ENCODE data around the gene CPSF3.

Gene CPSF3

GRCh38 chr2:9423100-9423921, at the start of gene CPSF3, which contains the start of gene ITGB1BP1:
Gene CPSF3 (plus strand): TSS chr2:9423654. CDS start chr2:9423774, 120 bp downstream.
Gene ITGB1BP1 (minus strand): TSS chr2:9423528. CDS start chr2:9418697, 4,831 bp downstream.
- peak; percentile 91 for DNase-seq (ENCODE audit: low read depth, low spot score)

GRCh38 chr2:9374071-9374730, 49.3 kb upstream of the CPSF3 start:
- no peak for DNase-seq (ENCODE audit: low read depth, low spot score)

- DNase-seq (ENCODE audit: low read depth, low spot score), result no peak
Observed at GRCh38 chr2:9375857-9376428, 47.5 kb upstream of the CPSF3 start.

GRCh38 chr2:9377461-9378097, 45.9 kb upstream of the CPSF3 start:
- DNase-seq (ENCODE audit: low read depth, low spot score), result no peak

DNA sequence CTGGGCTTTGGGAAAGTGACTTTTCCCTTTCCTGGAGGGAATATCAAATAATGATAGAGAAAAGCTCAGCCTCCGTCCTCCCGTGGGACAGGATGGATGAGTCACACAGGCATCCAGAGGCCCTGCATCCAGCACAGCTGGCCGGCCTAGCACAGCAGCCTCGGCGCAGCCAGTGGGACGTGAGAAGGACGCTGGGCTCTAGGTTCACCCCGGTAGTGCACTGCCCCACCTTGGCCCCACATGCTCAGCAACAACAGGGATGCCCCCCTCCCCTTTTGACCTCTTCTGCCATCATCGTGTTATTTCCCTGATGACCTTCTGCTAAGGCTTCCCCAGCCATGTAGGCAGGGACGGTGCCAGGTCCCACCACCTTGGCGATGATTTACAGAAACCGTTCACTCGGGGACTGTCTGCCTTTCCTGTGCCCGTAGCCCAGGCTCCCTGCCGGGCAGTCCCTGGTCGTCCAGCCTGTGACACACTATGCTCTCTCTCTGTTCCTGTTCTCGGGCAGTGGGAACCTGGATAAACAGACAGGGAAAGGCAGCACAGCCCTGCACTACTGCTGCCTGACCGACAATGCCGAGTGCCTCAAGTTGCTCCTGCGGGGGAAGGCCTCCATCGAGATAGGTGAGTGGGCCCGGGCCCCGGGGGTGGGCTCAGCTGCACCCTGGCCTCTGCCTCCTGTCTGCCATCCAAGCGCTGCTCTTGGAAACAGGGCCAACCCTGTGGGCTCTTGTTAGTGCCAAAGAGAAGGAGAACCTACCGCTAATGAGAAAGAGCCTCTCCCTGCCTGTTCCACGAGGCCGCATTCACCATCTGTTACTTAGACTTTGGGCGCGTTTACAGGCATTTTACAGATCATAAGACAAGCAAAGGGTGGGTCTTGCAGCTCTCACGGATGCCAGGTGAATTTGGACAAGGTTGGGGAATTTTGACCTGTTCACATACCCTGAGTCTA, 44.7 kb upstream of the CPSF3 start:
- no peak for DNase-seq (ENCODE audit: low read depth, low spot score)

GRCh38 chr2:9379391-9379755, 44.1 kb upstream of the CPSF3 start:
- no peak for DNase-seq (ENCODE audit: low read depth, low spot score)

DNA sequence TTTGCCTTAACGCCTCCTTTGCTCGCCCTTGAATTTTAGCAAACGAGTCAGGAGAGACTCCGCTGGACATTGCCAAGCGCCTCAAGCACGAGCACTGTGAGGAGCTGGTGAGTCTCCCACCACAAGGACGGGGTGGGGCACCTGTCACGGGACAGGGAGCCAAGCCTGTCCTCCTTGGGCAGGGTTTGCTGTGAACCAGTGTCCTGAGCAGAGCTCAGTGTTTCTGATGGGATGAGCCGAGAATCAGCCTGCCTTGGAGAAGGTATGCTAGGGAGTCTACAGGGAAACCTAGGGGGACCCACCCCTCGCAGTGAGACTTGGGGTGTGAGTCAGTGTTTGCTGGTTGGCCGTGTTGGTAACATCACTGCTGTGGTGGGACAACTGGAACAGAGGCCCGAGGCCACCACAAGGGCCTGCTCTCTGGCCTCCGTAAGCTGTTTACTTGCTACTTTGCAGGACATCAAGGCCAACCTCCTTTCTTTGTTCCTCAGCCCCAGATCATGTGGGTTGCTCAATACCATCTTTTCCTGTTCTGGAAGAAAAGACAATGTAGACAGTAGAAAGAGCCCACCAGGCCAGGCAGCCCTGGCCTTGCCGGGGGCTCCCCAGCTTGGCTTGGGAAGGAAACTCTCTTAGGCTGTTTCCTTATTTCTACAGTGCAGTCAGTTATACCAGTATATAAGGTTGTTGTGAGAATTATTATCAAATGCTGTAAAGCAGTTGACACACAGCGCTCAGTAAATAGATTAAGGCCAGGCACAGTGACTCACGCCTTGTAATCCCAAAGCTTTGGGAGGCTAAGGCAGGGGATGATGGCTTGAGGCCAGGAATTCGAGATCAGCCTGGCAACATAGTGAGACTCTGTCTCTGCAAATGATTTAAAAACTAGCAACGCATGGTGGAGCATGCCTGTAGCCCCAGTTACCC, 42.5 kb upstream of the CPSF3 start:
- no peak for DNase-seq (ENCODE audit: low read depth, low spot score)

GRCh38 chr2:9382604-9383235, 40.7 kb upstream of the CPSF3 start:
- no peak for DNase-seq (ENCODE audit: low read depth, low spot score)

GRCh38 chr2:9384521-9384920, 38.9 kb upstream of the CPSF3 start:
- DNase-seq (ENCODE audit: low read depth, low spot score), result no peak

DNA sequence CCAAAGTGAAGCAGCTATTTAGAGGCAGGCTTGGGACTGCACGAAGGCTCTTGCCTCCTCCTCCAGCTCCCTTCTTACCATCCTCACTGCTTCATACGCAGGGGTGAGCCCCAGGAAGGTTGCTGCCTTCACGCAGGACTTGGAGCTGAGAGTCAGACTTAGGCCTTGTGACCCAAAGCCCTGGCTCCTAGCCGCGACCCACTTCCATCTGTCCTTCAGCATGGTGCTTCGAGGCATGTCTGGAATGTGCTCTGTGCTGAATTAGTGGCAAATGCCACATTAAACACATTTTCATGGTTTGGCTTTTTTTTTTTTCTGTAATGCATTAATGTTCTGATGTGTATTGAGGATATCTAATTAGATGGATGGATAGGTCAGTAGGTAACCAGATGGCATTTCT, 37.6 kb upstream of the CPSF3 start:
- DNase-seq (ENCODE audit: low read depth, low spot score), result no peak

- DNase-seq (ENCODE audit: low read depth, low spot score), result no peak
Observed at GRCh38 chr2:9388199-9388681, 35.2 kb upstream of the CPSF3 start.

GRCh38 chr2:9388950-9389911, 34.2 kb upstream of the CPSF3 start:
- DNase-seq (ENCODE audit: low read depth, low spot score), result no peak

DNA sequence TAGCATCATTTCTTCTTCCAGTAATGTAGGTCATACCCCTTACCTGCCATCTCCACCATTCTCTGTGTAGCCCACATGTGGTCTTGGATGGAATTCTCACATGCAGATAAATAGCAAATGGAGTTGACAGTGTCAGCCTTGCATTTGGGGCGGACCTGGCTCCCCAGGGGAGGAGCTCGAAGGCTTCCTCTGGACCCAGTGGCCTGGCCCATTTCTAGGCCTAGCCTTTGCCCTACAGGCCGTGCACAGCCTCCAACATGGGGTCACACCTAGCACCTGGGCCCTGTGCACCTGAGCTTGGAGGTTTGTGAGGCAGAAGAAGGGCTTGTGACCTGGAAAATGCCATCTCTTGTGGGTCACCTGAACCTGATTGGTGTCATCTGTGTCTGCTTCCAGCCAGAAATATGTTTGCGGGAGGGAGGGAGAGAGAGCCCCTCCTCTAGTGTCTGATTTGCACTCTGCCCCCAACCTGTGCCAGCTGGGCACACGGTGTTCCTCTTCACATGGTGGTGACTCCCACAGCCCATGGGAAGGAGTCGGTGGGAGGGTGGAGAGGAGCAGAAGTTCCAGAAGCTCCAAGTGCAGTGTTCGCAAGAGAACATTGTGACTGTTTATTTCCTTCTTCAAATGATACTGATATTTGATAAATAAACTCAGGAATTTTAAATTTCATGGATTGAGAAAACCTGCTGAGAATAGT, 33.2 kb upstream of the CPSF3 start:
- DNase-seq (ENCODE audit: low read depth, low spot score), result no peak

DNA sequence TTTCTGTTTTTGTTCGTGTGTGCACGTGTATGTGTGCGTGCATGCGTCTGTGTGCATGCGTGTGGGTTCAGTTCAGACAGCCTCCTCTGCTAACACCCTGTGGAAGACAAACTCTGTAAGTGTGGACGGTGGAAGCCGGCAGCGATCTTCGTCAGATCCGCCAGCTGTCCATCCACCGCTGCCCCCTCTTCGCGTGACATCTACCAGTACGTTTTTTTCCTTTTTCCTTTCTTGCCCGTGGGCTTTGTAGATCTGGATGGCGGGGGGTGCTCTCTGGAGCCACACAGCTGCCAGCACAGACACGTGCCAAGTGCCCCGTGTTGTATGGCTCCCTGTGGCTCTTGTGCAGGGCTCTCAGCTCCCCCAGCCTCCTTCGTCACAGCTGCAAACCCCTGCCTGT, 32.5 kb upstream of the CPSF3 start:
- DNase-seq (ENCODE audit: low read depth, low spot score), result no peak

- no peak for DNase-seq (ENCODE audit: low read depth, low spot score)
Observed at GRCh38 chr2:9391961-9392720, 31.3 kb upstream of the CPSF3 start.

GRCh38 chr2:9392898-9393765, 30.3 kb upstream of the CPSF3 start:
- DNase-seq (ENCODE audit: low read depth, low spot score), result no peak
